Measurements from ENCODE around the gene ELF1.

DNA sequence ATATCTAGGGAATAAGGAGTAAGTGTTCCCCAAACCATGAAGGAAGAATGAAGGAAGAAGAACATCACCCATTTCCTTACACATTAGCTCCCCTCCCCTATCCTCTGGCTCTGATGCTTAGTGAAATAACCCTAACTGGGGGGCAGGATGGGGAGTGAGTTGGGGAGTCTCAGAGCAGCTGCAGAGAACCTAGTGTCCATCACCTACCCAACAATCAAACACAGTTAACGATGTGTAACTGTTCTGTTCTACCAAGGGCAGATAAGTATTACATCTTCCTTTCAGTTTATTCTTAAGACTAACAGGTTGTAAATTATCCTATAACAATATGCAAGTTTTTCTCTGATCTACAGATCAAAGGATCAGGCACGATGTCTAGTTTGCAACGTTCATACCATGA is 12.8 kb downstream of the ELF1 start:
- TF ChIP-seq, protein P1, sequence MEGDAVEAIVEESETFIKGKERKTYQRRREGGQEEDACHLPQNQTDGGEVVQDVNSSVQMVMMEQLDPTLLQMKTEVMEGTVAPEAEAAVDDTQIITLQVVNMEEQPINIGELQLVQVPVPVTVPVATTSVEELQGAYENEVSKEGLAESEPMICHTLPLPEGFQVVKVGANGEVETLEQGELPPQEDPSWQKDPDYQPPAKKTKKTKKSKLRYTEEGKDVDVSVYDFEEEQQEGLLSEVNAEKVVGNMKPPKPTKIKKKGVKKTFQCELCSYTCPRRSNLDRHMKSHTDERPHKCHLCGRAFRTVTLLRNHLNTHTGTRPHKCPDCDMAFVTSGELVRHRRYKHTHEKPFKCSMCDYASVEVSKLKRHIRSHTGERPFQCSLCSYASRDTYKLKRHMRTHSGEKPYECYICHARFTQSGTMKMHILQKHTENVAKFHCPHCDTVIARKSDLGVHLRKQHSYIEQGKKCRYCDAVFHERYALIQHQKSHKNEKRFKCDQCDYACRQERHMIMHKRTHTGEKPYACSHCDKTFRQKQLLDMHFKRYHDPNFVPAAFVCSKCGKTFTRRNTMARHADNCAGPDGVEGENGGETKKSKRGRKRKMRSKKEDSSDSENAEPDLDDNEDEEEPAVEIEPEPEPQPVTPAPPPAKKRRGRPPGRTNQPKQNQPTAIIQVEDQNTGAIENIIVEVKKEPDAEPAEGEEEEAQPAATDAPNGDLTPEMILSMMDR (conservative IDR thresholded peaks at IDR 0.05) = no peak
- no peak for TF ChIP-seq EZH2 (IDR thresholded peaks at IDR 0.05; ENCODE audit: low read depth)

Measured in PC-9 (cell line).